Ishikawa (cell line): ENCODE data around the gene HLTF.

ENCODE experiments used
- CEBPB ChIP-seq: IDR thresholded peaks from 2 replicates; pipeline ENCODE4 v1.6.1; 2012
- CREB1 ChIP-seq: IDR thresholded peaks from 2 replicates; pipeline ENCODE4 v1.6.1; 2012; ENCODE audit warnings: low read depth
- EGR1 ChIP-seq: IDR thresholded peaks from 2 replicates; pipeline ENCODE4 v1.6.1; 2012
- EP300 ChIP-seq: IDR thresholded peaks from 2 replicates; pipeline ENCODE4 v1.6.1; 2012; ENCODE audit warnings: borderline replicate concordance
- MAX ChIP-seq: IDR thresholded peaks from 2 replicates; pipeline ENCODE4 v1.6.1; 2012
- RAD21 ChIP-seq: IDR thresholded peaks from 2 replicates; pipeline ENCODE4 v1.6.1; 2012; ENCODE audit warnings: low read depth
- REST ChIP-seq: IDR thresholded peaks from 2 replicates; pipeline ENCODE4 v1.6.1; 2012; ENCODE audit warnings: low read depth, mild to moderate bottlenecking
- TAF1 ChIP-seq: IDR thresholded peaks from 2 replicates; pipeline ENCODE4 v1.6.1; 2012; ENCODE audit warnings: low read depth, mild to moderate bottlenecking
- TCF12 ChIP-seq: IDR thresholded peaks from 2 replicates; pipeline ENCODE4 v1.6.1; 2012; ENCODE audit warnings: low read depth
- TEAD4 ChIP-seq: IDR thresholded peaks from 2 replicates; pipeline ENCODE4 v1.6.1; 2012
- YY1 ChIP-seq: IDR thresholded peaks from 2 replicates; pipeline ENCODE4 v1.6.1; 2012; ENCODE audit warnings: low read depth

GRCh38 chr3:149013726-149014125, 72.6 kb downstream of the HLTF start:
- TF ChIP-seq EP300 = no peak
- TF ChIP-seq REST = no peak
- no peak for TF ChIP-seq CEBPB
- TF ChIP-seq EGR1 = no peak
- TF ChIP-seq YY1 = no peak
- no peak for TF ChIP-seq MAX
- no peak for TF ChIP-seq TAF1
- TF ChIP-seq TCF12 = no peak
- TF ChIP-seq RAD21 = no peak
- no peak for TF ChIP-seq CREB1
- TF ChIP-seq TEAD4 = no peak
